Measurements from ENCODE around the gene FOLH1.

DNA sequence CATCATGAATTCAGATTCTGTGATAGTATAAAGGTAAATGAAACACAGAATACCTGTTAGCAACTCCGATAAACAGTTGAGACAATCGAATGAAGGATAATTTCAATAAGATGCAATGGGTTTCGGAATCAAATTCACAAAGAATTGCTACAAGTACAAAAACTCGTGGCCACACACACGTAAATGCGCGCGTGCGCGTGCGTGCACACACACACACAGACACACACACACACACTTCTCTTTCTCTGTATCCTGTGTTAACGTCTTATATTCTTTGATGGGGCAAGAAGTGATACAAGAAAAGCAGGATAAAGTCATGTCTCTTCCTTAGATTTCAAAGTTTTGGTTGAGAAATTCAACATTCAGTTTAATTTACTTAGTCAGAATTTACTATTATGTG, 57.2 kb downstream of the FOLH1 start:
- TF ChIP-seq CTCF (IDR thresholded peaks at IDR 0.05; ENCODE audit: low read length) = no peak
- no peak for TF ChIP-seq EZH2 (IDR thresholded peaks at IDR 0.05; ENCODE audit: borderline replicate concordance, low read length)

All from OCI-LY1 (cell line).